ENCODE data around the gene TDRD9. TPM values are rescaled to one million over a fixed set of nuclear protein-coding genes. Genes with fewer than 3 reads are reported as not detected.

TDRD9 gene
- total RNA-seq, 1 donor from 2014 or later = not detected

- Mint-ChIP-seq H3K27me3 (ENCODE audit: unreplicated experiment) (no peaks in the 10 kb centered on the region), H3K4me1 (ENCODE audit: unreplicated experiment) (no peaks in the 10 kb centered on the region), H3K36me3 (ENCODE audit: low read depth, unreplicated experiment) (no peaks in the 10 kb centered on the region), H3K4me3 (ENCODE audit: unreplicated experiment) (no peak overlapping the region), H3K9me3 (ENCODE audit: unreplicated experiment) (no peaks in the 10 kb centered on the region), H3K27ac (ENCODE audit: unreplicated experiment) (no peak overlapping the region)
- no peak for DNase-seq (ENCODE audit: low spot score)
- no peak for TF ChIP-seq CTCF (IDR thresholded peaks at IDR 0.05; ENCODE audit: unreplicated experiment)
Measured at GRCh38 chr14:104019029-104019428, 90.8 kb downstream of the TDRD9 start.

GRCh38 chr14:104019806-104020205 is 91.5 kb downstream of the TDRD9 start:
- DNase-seq (ENCODE audit: low spot score) = no peak
- no peak for TF ChIP-seq CTCF (IDR thresholded peaks at IDR 0.05; ENCODE audit: unreplicated experiment)
- no peaks in the 10 kb centered on the region for H3K27me3 Mint-ChIP-seq (ENCODE audit: unreplicated experiment)
- H3K9me3 Mint-ChIP-seq (ENCODE audit: unreplicated experiment) = no peaks in the 10 kb centered on the region
- no peaks in the 10 kb centered on the region for H3K36me3 Mint-ChIP-seq (ENCODE audit: low read depth, unreplicated experiment)
- H3K4me3 Mint-ChIP-seq (ENCODE audit: unreplicated experiment) = no peak overlapping the region
- H3K27ac Mint-ChIP-seq (ENCODE audit: unreplicated experiment) = no peak overlapping the region
- no peaks in the 10 kb centered on the region for H3K4me1 Mint-ChIP-seq (ENCODE audit: unreplicated experiment)

- no peaks in the 10 kb centered on the region for H3K9me3 Mint-ChIP-seq (ENCODE audit: unreplicated experiment)
- no peak for DNase-seq (ENCODE audit: low spot score)
- no peak for TF ChIP-seq CTCF (IDR thresholded peaks at IDR 0.05; ENCODE audit: unreplicated experiment)
- no peaks in the 10 kb centered on the region for H3K27me3 Mint-ChIP-seq (ENCODE audit: unreplicated experiment)
- H3K4me1 Mint-ChIP-seq (ENCODE audit: unreplicated experiment) = no peaks in the 10 kb centered on the region
- H3K4me3 Mint-ChIP-seq (ENCODE audit: unreplicated experiment) = no peak overlapping the region
- H3K36me3 Mint-ChIP-seq (ENCODE audit: low read depth, unreplicated experiment) = no peaks in the 10 kb centered on the region
- no peak overlapping the region for H3K27ac Mint-ChIP-seq (ENCODE audit: unreplicated experiment)
Measured at GRCh38 chr14:104020471-104020870, 92.2 kb downstream of the TDRD9 start.

GRCh38 chr14:104023325-104024055 is 95.2 kb downstream of the TDRD9 start:
- Mint-ChIP-seq H3K9me3 (ENCODE audit: unreplicated experiment) (no peaks in the 10 kb centered on the region), H3K4me1 (ENCODE audit: unreplicated experiment) (no peaks in the 10 kb centered on the region)
- DNase-seq (ENCODE audit: low spot score) = no peak

More at GRCh38 chr14:104023325-104024055, 95.2 kb downstream of the TDRD9 start:
- TF ChIP-seq CTCF (IDR thresholded peaks at IDR 0.05; ENCODE audit: unreplicated experiment) = no peak
- Mint-ChIP-seq H3K27ac (ENCODE audit: unreplicated experiment) (no peak overlapping the region), H3K36me3 (ENCODE audit: low read depth, unreplicated experiment) (no peaks in the 10 kb centered on the region), H3K27me3 (ENCODE audit: unreplicated experiment) (no peaks in the 10 kb centered on the region), H3K4me3 (ENCODE audit: unreplicated experiment) (no peak overlapping the region)
